ENCODE measurements around the gene SBK2.
A peak's percentile ranks its signal among the peaks of the same experiment; 100 is the strongest.

The SBK2 gene

GRCh38 chr19:55554741-55555152 lies 17.8 kb upstream of the SBK2 start:
- no peak for DNase-seq (ENCODE audit: low read depth)

- no peak for DNase-seq (ENCODE audit: low read depth)
These were observed 17.4 kb upstream of the SBK2 start for GRCh38 chr19:55554302-55554701.

- no peak for DNase-seq (ENCODE audit: low read depth)
These were observed 16.6 kb upstream of the SBK2 start for GRCh38 chr19:55553217-55554182.

GRCh38 chr19:55552620-55553019 lies 15.7 kb upstream of the SBK2 start:
- no peak for DNase-seq (ENCODE audit: low read depth)

- DNase-seq (ENCODE audit: low read depth): no peak
These were observed 15.3 kb upstream of the SBK2 start for GRCh38 chr19:55552206-55552605.

GRCh38 chr19:55550321-55550650 lies 13.4 kb upstream of the SBK2 start:
- no peak for DNase-seq (ENCODE audit: low read depth)

- peak; percentile 77 for DNase-seq (ENCODE audit: low read depth)
These were observed 12.8 kb upstream of the SBK2 start for GRCh38 chr19:55549500-55550320.

GRCh38 chr19:55546822-55547614 lies 10.1 kb upstream of the SBK2 start:
- no peak for DNase-seq (ENCODE audit: low read depth)

- no peak for DNase-seq (ENCODE audit: low read depth)
These were observed 9.1 kb upstream of the SBK2 start for GRCh38 chr19:55546011-55546410.

GRCh38 chr19:55545443-55545842 lies 8.5 kb upstream of the SBK2 start, which contains the start of gene SBK3:
Gene SBK3, minus strand, starts transcription at chr19:55545543. Its CDS starts 0 bp downstream, at chr19:55545543.
- no peak for DNase-seq (ENCODE audit: low read depth)

- no peak for DNase-seq (ENCODE audit: low read depth)
These were observed 8.0 kb upstream of the SBK2 start for GRCh38 chr19:55544776-55545439.

- no peak for DNase-seq (ENCODE audit: low read depth)
These were observed 7.1 kb upstream of the SBK2 start for GRCh38 chr19:55544014-55544413.

- DNase-seq (ENCODE audit: low read depth): no peak
These were observed 6.6 kb upstream of the SBK2 start for GRCh38 chr19:55543567-55543966.

- DNase-seq (ENCODE audit: low read depth): no peak
These were observed 5.4 kb upstream of the SBK2 start for GRCh38 chr19:55542292-55542855.

GRCh38 chr19:55541091-55541490 lies 4.2 kb upstream of the SBK2 start:
- DNase-seq (ENCODE audit: low read depth): no peak

- DNase-seq (ENCODE audit: low read depth): no peak
These were observed 3.7 kb upstream of the SBK2 start for GRCh38 chr19:55540619-55541018.

- no peak for DNase-seq (ENCODE audit: low read depth)
These were observed 2.4 kb upstream of the SBK2 start for GRCh38 chr19:55539090-55539984.

GRCh38 chr19:55538132-55538531 lies 1.2 kb upstream of the SBK2 start:
- no peak for DNase-seq (ENCODE audit: low read depth)

- peak; percentile 28 for DNase-seq (ENCODE audit: low read depth)
These were observed 793 bp upstream of the SBK2 start for GRCh38 chr19:55537741-55538111.

- no peak for DNase-seq (ENCODE audit: low read depth)
These were observed 567 bp downstream of the SBK2 start for GRCh38 chr19:55536366-55536765.
